K562 (cell line): ENCODE data around the gene RPL7A. TPM values are rescaled to one million over a fixed set of nuclear protein-coding genes. Genes with fewer than 3 reads are reported as not detected.

Experiments
- ATAC-seq: fragments of 200-7000 bp; cut with Tn5 transposase; 3 replicates; pipeline ENCODE4 v1.9.1; 2020; ENCODE audit warnings: moderate library complexity
- BruUV-seq: library from RNA; stranded (reverse); fragments of 400-500 nt; replicated peaks from 2 replicates; lab custom pipeline; 2021; lab: Mats Ljungman, UMichigan
- CTCF ChIA-PET: fragments of 300-600 bp; formaldehyde crosslinking; extraction: SDS; loops from one replicate; lab custom pipeline; 2021; ENCODE audit warnings: low intra/inter-chr PET ratio; lab: Yijun Ruan, JAX
- POLR2A ChIA-PET: fragments of 300-600, 350-650 bp; sonication (Branson Sonifier 250); formaldehyde crosslinking; extraction: SDS; loops from one replicate; lab custom pipeline; 2021; ENCODE audit warnings: antibody characterized with exemption, inconsistent platforms; lab: Yijun Ruan, JAX
- DNase-seq, 4 experiments: peaks; one replicate each; pipeline versions ENCODE4 v3.0.0 to v3.0.0-alpha.2; 2011 to 2018; ENCODE audit warnings: low spot score in 3 of 4, mixed read lengths in 3 of 4; ENCODE audit errors: extremely low read depth in 1 of 4
- FAIRE-seq: peaks from 2 replicates; lab custom pipeline; 2011; peaks lifted over from hg19 to GRCh38; lab: Jason Lieb, UNC
- H2AFZ ChIP-seq: 2 replicates; pipeline ENCODE4 v1.6.0; 2011; ENCODE audit warnings: low read depth, low read length, control low read depth, inconsistent platforms
- H3K27ac ChIP-seq: fragments of 200-600 bp; 3 replicates; pipeline ENCODE4 v1.8.0; 2011; ENCODE audit warnings: low read depth, mild to moderate bottlenecking, control low read depth, inconsistent platforms, low read length, moderate library complexity, mixed read lengths; ENCODE audit errors: extremely low read depth
- H3K27me3 ChIP-seq, 2 experiments: fragments of 300-600 bp in 1 of 2; 2 replicates in 1 of 2; 3 replicates in 1 of 2; pipeline versions ENCODE4 v1.6.0 to v1.8.0; 2011; ENCODE audit warnings: inconsistent platforms in 2 of 2, low read length in 2 of 2, mild to moderate bottlenecking in 1 of 2, mixed read lengths in 1 of 2, moderate library complexity in 1 of 2; ENCODE audit not compliant: control insufficient read depth in 2 of 2, insufficient read depth in 2 of 2
- H3K36me3 ChIP-seq: fragments of 300-600 bp; 3 replicates; pipeline ENCODE4 v1.8.0; 2011; ENCODE audit warnings: mild to moderate bottlenecking, low read length, inconsistent platforms; ENCODE audit not compliant: control insufficient read depth, insufficient read depth
- H3K4me1 ChIP-seq, 2 experiments: fragments of 200-600 bp in 1 of 2; replicated peaks in 1 of 2; 2 replicates in 1 of 2; 3 replicates in 1 of 2; pipeline versions ENCODE4 v1.5.1 to v1.8.0; 2011; ENCODE audit warnings: inconsistent platforms in 2 of 2, low read length in 2 of 2, mild to moderate bottlenecking in 1 of 2, mixed read lengths in 1 of 2, moderate library complexity in 1 of 2; ENCODE audit not compliant: control insufficient read depth in 2 of 2, insufficient read depth in 2 of 2
- H3K4me2 ChIP-seq: 2 replicates; pipeline ENCODE4 v1.6.1; 2011; ENCODE audit warnings: low read length, control low read depth, inconsistent platforms, mixed read lengths; ENCODE audit not compliant: insufficient read depth
- H3K4me3 ChIP-seq: fragments of 200-600 bp; sonication (generic), shearing (Covaris generic); 2 replicates; pipeline ENCODE4 v1.5.1; 2016; ENCODE audit warnings: control low read depth, inconsistent platforms
- H3K79me2 ChIP-seq: fragments of 200-600 bp; 3 replicates; pipeline ENCODE4 v1.8.0; 2011; ENCODE audit warnings: low read length, inconsistent platforms; ENCODE audit not compliant: control insufficient read depth, insufficient read depth
- H3K9ac ChIP-seq, 2 experiments: 2 replicates each; pipeline versions ENCODE4 v1.6.0 to v1.6.1; 2011; ENCODE audit warnings: low read depth in 2 of 2, low read length in 2 of 2, control low read depth in 1 of 2, inconsistent platforms in 1 of 2, mild to moderate bottlenecking in 1 of 2, mixed read lengths in 1 of 2; ENCODE audit not compliant: insufficient read depth in 1 of 2
- H3K9me1 ChIP-seq: one replicate; pipeline ENCODE4 v1.6.0; 2011; ENCODE audit warnings: inconsistent platforms, mild to moderate bottlenecking, low read length, moderate library complexity; ENCODE audit not compliant: control insufficient read depth, insufficient read depth
- H3K9me3 ChIP-seq: replicated peaks from 2 replicates; pipeline ENCODE4 v1.5.1; 2011; ENCODE audit warnings: low read depth, low read length, inconsistent platforms; ENCODE audit not compliant: control insufficient read depth, insufficient read depth
- H4K20me1 ChIP-seq: replicated peaks from 2 replicates; pipeline ENCODE4 v1.6.1; 2011; ENCODE audit warnings: low read length, inconsistent platforms, mixed read lengths; ENCODE audit not compliant: control insufficient read depth, insufficient read depth
- ADNP ChIP-seq: fragments of 200-800 bp; sonication (Bioruptor generic); IDR thresholded peaks from 2 replicates; pipeline ENCODE4 v1.6.1; 2016; ENCODE audit warnings: missing genetic modification characterization, missing compliant biosample characterization
- ATF1 ChIP-seq, 2 experiments: fragments of 450-650 bp in 1 of 2; IDR thresholded peaks; 2 replicates each; pipeline ENCODE4 v1.6.1; 2016; ENCODE audit warnings: missing compliant biosample characterization in 1 of 2, missing genetic modification characterization in 1 of 2
- BRD4 ChIP-seq: fragments of 200-600 bp; sonication (generic); IDR thresholded peaks from 2 replicates; pipeline ENCODE4 v1.6.1; 2017; ENCODE audit warnings: inconsistent platforms
- CHD2 ChIP-seq: IDR thresholded peaks from 2 replicates; pipeline ENCODE4 v1.6.1; 2011; ENCODE audit warnings: low read depth, low read length
- ETV5 ChIP-seq: sonication (generic); formaldehyde crosslinking; IDR thresholded peaks from 2 replicates; pipeline ENCODE4 v1.4.0; 2020; ENCODE audit warnings: low read depth, mild to moderate bottlenecking, missing genetic modification reagents
- HDAC1 ChIP-seq, 2 experiments: fragments of 450-650 bp; IDR thresholded peaks; 2 replicates each; pipeline ENCODE4 v1.6.1; 2016 to 2017; ENCODE audit warnings: inconsistent platforms in 1 of 2, mild to moderate bottlenecking in 1 of 2, moderate library complexity in 1 of 2
- SAP30 ChIP-seq: fragments of 200-600 bp; sonication (generic); IDR thresholded peaks from 2 replicates; pipeline ENCODE4 v1.6.1; 2012; ENCODE audit warnings: borderline replicate concordance, low read depth, mild to moderate bottlenecking, moderate library complexity, low read length, control low read depth, inconsistent platforms; ENCODE audit not compliant: insufficient read depth, poor library complexity, severe bottlenecking
- SIN3A ChIP-seq, 2 experiments: fragments of 150-350 bp in 1 of 2; IDR thresholded peaks; 2 replicates each; pipeline ENCODE4 v1.6.1; 2011 to 2016; ENCODE audit warnings: borderline replicate concordance in 2 of 2, low read depth in 2 of 2, low read length in 2 of 2, mild to moderate bottlenecking in 2 of 2, moderate library complexity in 2 of 2; ENCODE audit not compliant: control insufficient read depth in 1 of 2
- SIRT6 ChIP-seq: IDR thresholded peaks from one replicate; pipeline ENCODE4 v1.6.1; 2012; ENCODE audit warnings: low read depth, mild to moderate bottlenecking, control low read depth, inconsistent platforms, low read length, moderate library complexity
- SNIP1 ChIP-seq: fragments of 450-650 bp; IDR thresholded peaks from 2 replicates; pipeline ENCODE4 v1.7.1; 2017; ENCODE audit warnings: low read depth, mild to moderate bottlenecking
- TBP ChIP-seq: optimal IDR thresholded peaks from 2 replicates; pipeline ENCODE3; 2011; ENCODE audit warnings: low read depth, low read length, improper control_type of control experiment
- ZBTB7A ChIP-seq: IDR thresholded peaks from 2 replicates; pipeline ENCODE4 v1.6.1; 2011; ENCODE audit warnings: low read depth, mild to moderate bottlenecking, low read length, moderate library complexity, borderline replicate concordance; ENCODE audit not compliant: control insufficient read depth
- ZNF436 ChIP-seq: fragments of 250-450, 450-650 bp; sonication (Bioruptor Pico); formaldehyde crosslinking; IDR thresholded peaks from 2 replicates; pipeline ENCODE4 v1.7.0; 2020; ENCODE audit warnings: mild to moderate bottlenecking
- WGBS: fragments of 100-300 bp; shearing (Covaris generic); methylation state at CpG from one replicate; pipeline ENCODE4 v1.1.6; 2016; ENCODE audit warnings: low coverage, mixed read lengths; ENCODE audit not compliant: insufficient coverage; ENCODE audit errors: missing lambda C conversion rate; 5-methylcytosine and 5-hydroxymethylcytosine counted together
- in situ Hi-C: fragments of 300-500 bp; cut with MboI; formaldehyde crosslinking; loops from 4 replicates; pipeline ENCODE4 v1.15.0; 2018; ENCODE audit warnings: inconsistent platforms, mixed read lengths
- intact Hi-C: fragments of 100-400 bp; cut with micrococcal nuclease; formaldehyde crosslinking; loops from 2 replicates; pipeline ENCODE4 v1.14.2; 2022
- polyA plus RNA-seq, 8 experiments: library from polyadenylated mRNA; depleted of rRNA in 4 of 8; stranded (reverse) in 5 of 8; unstranded in 3 of 8; fragments of >200 nt; fragmentation: Nextera tagmentation in 2 of 8; fragmentation: Illumina TruSeq in 1 of 8; extraction: Ambion mirVana in 2 of 8; extraction: Trizol in 1 of 8; gene quantifications; 2 replicates each; pipeline versions ENCODE4 v1.2.1 to v1.2.3, GENCODE V29; 2011 to 2014; ENCODE audit warnings: inconsistent platforms in 1 of 8, missing spikeins in 1 of 8
- total RNA-seq, 7 experiments: library from RNA; depleted of rRNA in 6 of 7; stranded (reverse); fragments of >200 nt in 6 of 7; fragmentation: Illumina TruSeq in 2 of 7; extraction: Trizol in 2 of 7; gene quantifications; 2 replicates each; pipeline versions ENCODE4 v1.2.1 to v1.2.3, GENCODE V29; 2011 to 2021; ENCODE audit warnings: low replicate concordance in 1 of 7
- TF ChIP-seq, protein P1 (sequence below), 2 experiments: fragments of 450-650 bp; conservative IDR thresholded peaks; 2 replicates each; pipeline ENCODE4 v1.6.1; 2017; ENCODE audit warnings: mild to moderate bottlenecking in 2 of 2, moderate library complexity in 2 of 2
- TF ChIP-seq, protein P2 (sequence below): fragments of 450-650 bp; IDR thresholded peaks from 2 replicates; pipeline ENCODE4 v1.6.1; 2017; ENCODE audit warnings: mild to moderate bottlenecking, moderate library complexity
- TF ChIP-seq, protein P3 (sequence below): fragments of 250-450 bp; sonication (Bioruptor Pico); IDR thresholded peaks from 2 replicates; pipeline ENCODE4 v1.8.0; 2022; ENCODE audit warnings: inconsistent platforms

The RPL7A gene
- total and polyA plus RNA-seq, 9 of the 15 experiments (the other 6 are each of a cell fraction or from before 2014, with no cell fraction given) = 1,935 to 3,760 (median 2,652) TPM

DNA sequence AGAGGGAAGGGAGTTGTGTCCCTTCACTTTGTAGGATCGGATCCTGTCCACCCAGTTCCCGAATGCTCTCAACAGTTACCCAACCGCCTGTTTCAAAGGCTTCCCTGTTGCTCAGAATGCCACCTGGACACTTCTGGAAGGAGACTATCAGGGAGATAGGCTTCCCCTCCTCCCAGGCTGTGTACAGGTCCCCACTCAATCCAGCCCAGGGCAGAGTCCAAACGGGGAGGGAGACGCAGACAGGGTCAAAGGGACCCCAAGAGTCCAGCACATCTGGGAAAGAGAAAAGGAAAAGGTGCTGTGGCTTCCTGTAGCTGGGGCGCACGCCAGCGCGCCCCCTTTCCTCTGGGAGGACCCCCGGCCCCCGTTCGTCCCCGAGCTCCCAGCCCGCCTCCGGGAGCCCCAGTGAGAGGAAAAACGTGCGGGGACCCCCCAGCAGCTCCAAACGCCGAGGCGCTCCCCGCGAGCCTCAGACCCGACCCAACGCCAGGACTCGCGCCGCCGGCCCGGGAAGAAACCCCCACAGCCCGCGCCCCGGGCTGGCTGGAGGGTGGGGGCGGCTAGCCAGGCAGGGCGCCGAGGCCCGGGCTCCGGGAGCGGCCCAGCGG lies 27.2 kb downstream of the RPL7A start:
- CTCF ChIA-PET = interaction anchor here (0.9 kb wide), 1 partner anchor 19 kb away, joined by 4 read pairs; the partner anchor contains the start of gene SURF2
- H3K9ac ChIP-seq = peak overlapping the region; percentile 97
- 0 out of 2 replicates have a peak overlapping the region, but pooled peaks have one; percentile 64 for H2AFZ ChIP-seq
- peaks cover 18% of the 10 kb centered on the region for H3K9me1 ChIP-seq
- H3K4me3 ChIP-seq = peak overlapping the region; percentile 87
- intact Hi-C loops = no loop called here
- H3K9me3 ChIP-seq = no peaks in the 10 kb centered on the region
- H3K4me1 ChIP-seq = peaks cover 43 to 53% of the 10 kb centered on the region in 2 experiments; a peak in 4 of 5 replicates
- POLR2A ChIA-PET = interaction anchor here (0.5 to 8.5 kb wide), 10 partner anchors 10 to 626 kb away, joined by 3 to 109 read pairs (median 4); partner anchors contain the start of genes MED22, RPL7A, SURF1 and SURF2
- H3K27me3 ChIP-seq = no peaks in the 10 kb centered on the region
- FAIRE-seq (no peak), DNase-seq (peak in 2 of 4 experiments; percentile 56 to 62), ATAC-seq (peak; percentile 42)
- in situ Hi-C loops = no loop called here
- no TSS peak for BruUV-seq
- H3K79me2 ChIP-seq = peaks cover 64% of the 10 kb centered on the region
- peaks cover 39% of the 10 kb centered on the region for H3K36me3 ChIP-seq
- peak overlapping the region; percentile 97 for H3K27ac ChIP-seq
- H4K20me1 ChIP-seq = peaks cover 35% of the 10 kb centered on the region
- H3K4me2 ChIP-seq = peak overlapping the region; percentile 88
- WGBS = under 1% methylated on average over 20 of the region's 39 CpGs
- TF ChIP-seq ATF1 (CRISPR knock-in tag; IDR thresholded peaks at IDR 0.05) (no peak), ATF1 (tag; IDR thresholded peaks at IDR 0.05) (no peak), CHD2 (no peak; the same call in 1 of the 2 replicates), ZBTB7A (peak; percentile 66), SAP30 (peak; percentile 75), SIRT6 (no peak), TBP (peak; percentile 10), SNIP1 (peak; percentile 14; the same call in 1 of the 2 replicates), ETV5 (CRISPR knock-in tag) (0 out of 2 replicates have a peak, but pooled peaks have one; percentile 9), BRD4 (peak; percentile 75; the same call in 1 of the 2 replicates), ADNP (no peak), HDAC1 (IDR thresholded peaks at IDR 0.05) (peak in 1 of 2 experiments; percentile 58; a peak in 1 of 4 replicates), ZNF436 (CRISPR knock-in tag) (no peak), SIN3A (IDR thresholded peaks at IDR 0.05; ENCODE audit: borderline replicate concordance in 2 of 2, control insufficient read depth in 1 of 2, low read depth in 2 of 2, low read length in 2 of 2) (peak in 1 of 2 experiments; percentile 28; a peak in 1 of 4 replicates)
- TF ChIP-seq, protein P1, sequence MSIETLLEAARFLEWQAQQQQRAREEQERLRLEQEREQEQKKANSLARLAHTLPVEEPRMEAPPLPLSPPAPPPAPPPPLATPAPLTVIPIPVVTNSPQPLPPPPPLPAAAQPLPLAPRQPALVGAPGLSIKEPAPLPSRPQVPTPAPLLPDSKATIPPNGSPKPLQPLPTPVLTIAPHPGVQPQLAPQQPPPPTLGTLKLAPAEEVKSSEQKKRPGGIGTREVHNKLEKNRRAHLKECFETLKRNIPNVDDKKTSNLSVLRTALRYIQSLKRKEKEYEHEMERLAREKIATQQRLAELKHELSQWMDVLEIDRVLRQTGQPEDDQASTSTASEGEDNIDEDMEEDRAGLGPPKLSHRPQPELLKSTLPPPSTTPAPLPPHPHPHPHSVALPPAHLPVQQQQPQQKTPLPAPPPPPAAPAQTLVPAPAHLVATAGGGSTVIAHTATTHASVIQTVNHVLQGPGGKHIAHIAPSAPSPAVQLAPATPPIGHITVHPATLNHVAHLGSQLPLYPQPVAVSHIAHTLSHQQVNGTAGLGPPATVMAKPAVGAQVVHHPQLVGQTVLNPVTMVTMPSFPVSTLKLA (conservative IDR thresholded peaks at IDR 0.05) = peak in 1 of 2 experiments; percentile 36; a peak in 1 of 4 replicates
- TF ChIP-seq, protein P2, sequence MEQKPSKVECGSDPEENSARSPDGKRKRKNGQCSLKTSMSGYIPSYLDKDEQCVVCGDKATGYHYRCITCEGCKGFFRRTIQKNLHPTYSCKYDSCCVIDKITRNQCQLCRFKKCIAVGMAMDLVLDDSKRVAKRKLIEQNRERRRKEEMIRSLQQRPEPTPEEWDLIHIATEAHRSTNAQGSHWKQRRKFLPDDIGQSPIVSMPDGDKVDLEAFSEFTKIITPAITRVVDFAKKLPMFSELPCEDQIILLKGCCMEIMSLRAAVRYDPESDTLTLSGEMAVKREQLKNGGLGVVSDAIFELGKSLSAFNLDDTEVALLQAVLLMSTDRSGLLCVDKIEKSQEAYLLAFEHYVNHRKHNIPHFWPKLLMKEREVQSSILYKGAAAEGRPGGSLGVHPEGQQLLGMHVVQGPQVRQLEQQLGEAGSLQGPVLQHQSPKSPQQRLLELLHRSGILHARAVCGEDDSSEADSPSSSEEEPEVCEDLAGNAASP = no peak
- TF ChIP-seq, protein P3, sequence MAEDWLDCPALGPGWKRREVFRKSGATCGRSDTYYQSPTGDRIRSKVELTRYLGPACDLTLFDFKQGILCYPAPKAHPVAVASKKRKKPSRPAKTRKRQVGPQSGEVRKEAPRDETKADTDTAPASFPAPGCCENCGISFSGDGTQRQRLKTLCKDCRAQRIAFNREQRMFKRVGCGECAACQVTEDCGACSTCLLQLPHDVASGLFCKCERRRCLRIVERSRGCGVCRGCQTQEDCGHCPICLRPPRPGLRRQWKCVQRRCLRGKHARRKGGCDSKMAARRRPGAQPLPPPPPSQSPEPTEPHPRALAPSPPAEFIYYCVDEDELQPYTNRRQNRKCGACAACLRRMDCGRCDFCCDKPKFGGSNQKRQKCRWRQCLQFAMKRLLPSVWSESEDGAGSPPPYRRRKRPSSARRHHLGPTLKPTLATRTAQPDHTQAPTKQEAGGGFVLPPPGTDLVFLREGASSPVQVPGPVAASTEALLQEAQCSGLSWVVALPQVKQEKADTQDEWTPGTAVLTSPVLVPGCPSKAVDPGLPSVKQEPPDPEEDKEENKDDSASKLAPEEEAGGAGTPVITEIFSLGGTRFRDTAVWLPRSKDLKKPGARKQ (CRISPR knock-in tag) = no peak
